M059J (cell line): ENCODE data around the gene DMD. TPM values are rescaled to one million over a fixed set of nuclear protein-coding genes. Genes with fewer than 3 reads are reported as not detected.
A peak's percentile ranks its signal among the peaks of the same experiment; 100 is the strongest.

Experiments
- DNase-seq: peaks from one replicate; pipeline ENCODE4 v3.0.0-alpha.2; 2012; ENCODE audit warnings: low read depth
- total RNA-seq: library from RNA; depleted of rRNA; stranded (reverse); fragments of >200 nt; shearing (Covaris generic); gene quantifications from 2 replicates; pipeline ENCODE4 v1.2.3, GENCODE V29; 2014

DMD gene
- total RNA-seq, 1 experiment from 2014 or later = 1.1 TPM

DNA sequence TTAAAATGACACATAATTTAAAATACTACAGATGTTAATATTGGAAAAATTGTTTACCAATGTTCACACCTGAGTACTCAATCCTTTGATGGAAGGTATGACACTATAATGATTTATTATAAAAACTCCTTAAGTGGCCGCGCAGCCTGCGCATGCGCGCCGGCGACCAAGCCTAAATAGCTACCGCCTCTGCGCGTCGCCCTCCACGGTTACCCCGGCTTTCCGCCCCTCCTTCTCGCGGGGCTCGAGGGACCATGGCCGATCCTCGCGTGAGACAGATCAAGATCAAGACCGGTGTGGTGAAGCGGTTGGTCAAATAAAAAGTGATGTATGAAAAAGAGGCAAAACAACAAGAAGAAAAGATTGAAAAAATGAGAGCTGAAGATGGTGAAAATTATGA lies 170.2 kb downstream of the DMD start:
- no peak for DNase-seq

DNA sequence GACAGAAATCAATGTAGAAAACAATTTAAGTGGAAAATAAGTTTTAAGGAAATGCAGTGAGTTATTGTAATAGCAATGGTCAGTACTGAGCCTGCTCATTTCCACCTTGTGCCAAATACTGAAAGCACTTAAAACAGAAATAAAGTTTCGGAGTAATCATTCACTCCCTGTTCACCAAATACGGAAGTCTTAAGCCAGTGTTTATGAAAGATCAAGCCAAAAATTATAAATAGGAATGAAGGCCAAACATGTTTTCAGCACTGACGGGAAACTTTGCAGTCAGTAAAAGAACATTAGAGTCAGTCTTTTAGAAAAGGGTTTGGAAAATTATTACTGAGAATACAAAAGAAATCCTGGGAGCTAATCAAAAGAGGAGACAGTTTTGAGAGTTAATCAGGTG lies 178.6 kb downstream of the DMD start:
- DNase-seq = no peak

GRCh38 chrX:33014949-33015348 lies 196.4 kb downstream of the DMD start:
- DNase-seq = no peak

DNA sequence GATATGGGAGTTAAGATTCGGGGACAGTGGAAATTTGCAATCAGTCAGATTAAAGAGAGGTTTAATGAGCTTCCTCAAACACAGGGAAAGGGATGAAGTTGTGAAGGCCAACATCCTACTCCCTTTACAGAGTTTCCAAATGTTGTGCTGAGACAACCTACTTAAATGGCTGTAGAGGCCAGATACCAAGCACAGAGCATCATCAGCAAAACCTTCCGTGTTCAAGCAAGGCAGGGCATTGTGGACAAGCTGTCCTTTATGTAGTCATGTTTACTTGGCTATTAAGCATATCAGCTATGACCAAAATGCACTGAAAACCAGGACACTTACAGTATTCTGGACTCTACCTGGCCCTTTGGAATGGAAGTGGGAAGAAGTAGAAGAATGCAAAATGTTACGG lies 197.3 kb downstream of the DMD start:
- DNase-seq = no peak

- no peak for DNase-seq
Observed at GRCh38 chrX:33001107-33001506, 210.2 kb downstream of the DMD start.

- no peak for DNase-seq
Observed at GRCh38 chrX:32998776-32999175, 212.6 kb downstream of the DMD start.

DNA sequence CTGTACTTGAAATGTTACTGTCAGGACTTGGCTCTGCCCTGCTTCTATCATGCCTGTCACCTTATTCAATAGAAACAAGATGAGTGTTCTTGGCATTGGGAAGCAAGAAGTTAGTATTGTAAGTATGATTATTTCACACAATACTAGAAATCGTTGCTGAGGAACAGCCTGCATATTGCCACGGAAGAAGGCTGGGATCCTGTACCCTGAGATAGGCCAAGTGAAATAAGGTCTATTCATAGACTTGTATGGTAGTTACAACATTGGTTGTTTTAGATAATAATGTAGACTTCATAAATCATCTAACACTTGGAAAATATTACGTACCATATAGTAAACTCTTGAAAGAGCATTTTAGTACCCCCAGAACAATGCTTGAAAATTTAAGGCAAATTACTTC lies 215.9 kb downstream of the DMD start:
- DNase-seq = no peak

DNA sequence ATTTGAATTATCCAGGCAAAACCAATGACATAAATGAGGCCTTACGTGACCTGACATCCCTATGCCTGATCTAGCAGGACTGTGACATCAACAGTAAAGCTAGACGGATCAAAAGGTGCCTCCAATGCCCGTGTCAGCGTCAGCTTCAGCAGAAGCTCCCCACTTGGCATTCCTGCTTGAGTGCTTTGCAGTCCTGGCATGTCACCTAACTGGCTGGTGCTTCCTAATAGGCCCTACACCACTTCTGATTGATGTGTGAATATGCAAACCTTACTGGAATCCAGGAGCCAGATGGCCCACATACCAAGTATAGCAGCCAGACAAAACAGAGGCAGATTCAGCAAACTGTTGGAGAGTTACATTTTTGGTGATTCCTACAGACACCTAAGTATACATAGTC lies 224.2 kb downstream of the DMD start:
- DNase-seq = no peak

- no peak for DNase-seq
Observed at GRCh38 chrX:32985544-32985943, 225.8 kb downstream of the DMD start.

DNA sequence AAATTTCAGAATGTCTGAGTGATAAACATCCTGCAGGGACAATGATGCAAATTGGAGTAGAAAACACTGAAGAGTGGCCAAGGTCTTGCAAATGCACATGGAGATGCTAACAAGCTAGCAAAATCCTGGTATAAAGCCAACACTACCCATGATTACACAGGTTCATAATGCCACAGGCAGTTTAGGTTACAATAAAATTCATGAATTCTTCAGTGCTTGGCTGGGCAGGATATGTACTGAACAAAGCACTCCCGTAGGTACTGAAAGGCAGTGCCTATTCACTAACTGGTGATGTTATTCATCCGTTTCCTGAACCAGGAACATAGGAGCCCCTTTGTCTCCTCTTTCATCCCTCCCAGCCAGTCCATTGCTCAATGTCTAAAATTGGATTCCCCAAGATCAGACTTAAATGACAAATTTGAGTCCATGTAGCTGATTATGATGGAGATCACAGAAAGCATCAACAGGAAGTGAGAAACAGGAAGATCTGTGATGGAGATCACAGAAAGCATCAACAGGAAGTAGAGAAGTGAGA lies 244.5 kb downstream of the DMD start:
- DNase-seq = no peak

GRCh38 chrX:32954125-32954524 lies 257.2 kb downstream of the DMD start:
- DNase-seq = no peak

- DNase-seq = no peak
Observed at GRCh38 chrX:32948130-32948529, 263.2 kb downstream of the DMD start.

DNA sequence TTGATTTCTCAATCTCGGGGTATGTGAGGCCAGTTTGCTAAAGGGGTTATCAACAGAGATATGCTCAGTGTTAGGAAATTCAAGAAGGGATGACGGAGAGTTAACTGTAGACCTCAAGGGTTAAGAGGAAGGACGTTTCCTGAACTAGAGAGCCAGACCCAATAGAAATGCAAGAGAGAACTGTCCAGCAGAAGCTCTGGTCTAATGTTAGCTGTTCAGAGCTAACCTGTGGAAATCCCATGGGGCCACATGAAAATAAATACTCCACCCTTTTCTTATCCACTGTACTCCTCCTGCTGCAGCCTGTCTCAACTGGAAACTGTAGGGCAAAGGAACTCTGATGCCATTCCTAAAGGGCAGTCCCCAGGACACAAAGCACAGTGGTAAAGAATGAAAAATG lies 274.3 kb downstream of the DMD start:
- no peak for DNase-seq

DNA sequence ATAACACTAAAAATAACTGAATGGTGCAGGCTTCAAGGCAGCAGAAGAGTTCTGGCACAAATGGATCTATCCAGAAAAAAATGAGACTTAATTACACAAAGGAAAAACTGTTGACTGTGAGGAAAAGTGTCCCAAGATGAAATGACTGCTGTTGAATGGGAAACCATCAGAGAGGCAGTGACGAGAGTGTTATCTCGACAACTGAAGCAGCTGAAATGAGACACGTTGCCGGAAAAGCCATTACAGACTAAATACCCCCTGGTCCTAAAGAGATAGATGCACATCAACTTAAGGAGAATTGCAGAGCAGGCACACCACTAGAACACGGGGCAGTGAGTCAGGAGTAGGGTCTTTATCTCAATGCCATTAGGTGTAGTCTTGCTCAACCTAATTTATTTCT lies 277.8 kb downstream of the DMD start:
- no peak for DNase-seq

GRCh38 chrX:32929040-32929439 lies 282.3 kb downstream of the DMD start:
- no peak for DNase-seq

- no peak for DNase-seq
Observed at GRCh38 chrX:32896088-32896487, 315.3 kb downstream of the DMD start.

GRCh38 chrX:32894679-32895078 lies 316.7 kb downstream of the DMD start:
- DNase-seq = no peak

DNA sequence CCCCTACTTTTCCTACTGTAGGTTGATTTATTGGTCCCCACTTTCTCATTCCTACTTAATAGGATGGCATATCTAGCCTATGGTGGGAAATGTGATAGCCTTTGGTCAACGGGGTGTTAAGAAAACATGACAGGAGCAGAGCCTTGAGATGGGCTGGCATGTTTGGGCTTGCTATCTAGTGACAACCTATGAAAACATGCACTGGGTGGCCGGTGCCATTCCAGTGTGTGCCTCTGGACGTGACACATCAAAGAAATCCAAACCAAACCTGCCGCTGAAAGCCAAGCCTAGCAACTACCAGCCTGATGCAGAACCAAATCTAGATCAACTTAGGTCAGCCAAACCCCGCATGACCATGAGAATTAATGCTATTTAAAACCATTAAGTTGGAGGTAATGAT lies 317.6 kb downstream of the DMD start:
- no peak for DNase-seq

GRCh38 chrX:32877592-32877991 lies 333.8 kb downstream of the DMD start:
- DNase-seq = peak; percentile 5

DNA sequence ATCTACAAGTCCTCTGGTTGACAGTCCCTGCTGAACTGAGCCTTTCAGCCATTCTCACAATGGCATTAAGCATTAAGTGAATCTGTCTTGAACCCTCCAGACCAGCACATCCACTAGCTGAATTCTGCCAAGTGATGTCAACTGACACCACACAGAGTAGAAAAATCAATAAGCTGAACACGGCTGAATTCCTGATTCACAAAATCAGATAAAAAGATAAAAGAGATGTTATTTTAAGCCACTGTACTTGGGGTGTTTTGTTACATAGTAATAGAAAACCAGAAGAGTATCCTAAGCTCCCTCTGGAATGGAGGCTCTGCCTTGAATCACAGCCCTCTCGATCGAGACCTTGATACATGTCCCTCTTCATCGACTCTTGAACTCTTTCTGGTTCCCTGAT lies 336.5 kb downstream of the DMD start:
- no peak for DNase-seq

GRCh38 chrX:32873786-32874185 lies 337.6 kb downstream of the DMD start:
- no peak for DNase-seq

GRCh38 chrX:32871636-32872035 lies 339.7 kb downstream of the DMD start:
- no peak for DNase-seq

DNA sequence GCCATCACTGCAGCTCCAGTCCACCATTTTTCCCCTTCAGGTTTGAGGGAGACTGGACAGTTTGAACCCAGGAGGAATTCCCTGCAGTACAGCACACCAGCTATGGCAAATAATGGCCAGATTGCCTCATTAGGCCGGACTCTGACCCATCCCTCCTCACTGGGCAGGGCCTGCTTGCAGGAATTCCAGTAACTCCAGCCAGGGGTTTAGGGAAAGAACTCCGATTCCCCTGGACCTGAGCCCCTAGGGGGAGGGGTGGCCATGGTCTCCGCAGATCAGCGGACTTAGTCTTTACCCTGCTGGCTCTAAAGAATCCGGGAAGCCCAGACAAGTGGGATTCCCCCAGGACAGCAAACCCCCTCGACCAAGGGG lies 342.8 kb downstream of the DMD start:
- no peak for DNase-seq

DNA sequence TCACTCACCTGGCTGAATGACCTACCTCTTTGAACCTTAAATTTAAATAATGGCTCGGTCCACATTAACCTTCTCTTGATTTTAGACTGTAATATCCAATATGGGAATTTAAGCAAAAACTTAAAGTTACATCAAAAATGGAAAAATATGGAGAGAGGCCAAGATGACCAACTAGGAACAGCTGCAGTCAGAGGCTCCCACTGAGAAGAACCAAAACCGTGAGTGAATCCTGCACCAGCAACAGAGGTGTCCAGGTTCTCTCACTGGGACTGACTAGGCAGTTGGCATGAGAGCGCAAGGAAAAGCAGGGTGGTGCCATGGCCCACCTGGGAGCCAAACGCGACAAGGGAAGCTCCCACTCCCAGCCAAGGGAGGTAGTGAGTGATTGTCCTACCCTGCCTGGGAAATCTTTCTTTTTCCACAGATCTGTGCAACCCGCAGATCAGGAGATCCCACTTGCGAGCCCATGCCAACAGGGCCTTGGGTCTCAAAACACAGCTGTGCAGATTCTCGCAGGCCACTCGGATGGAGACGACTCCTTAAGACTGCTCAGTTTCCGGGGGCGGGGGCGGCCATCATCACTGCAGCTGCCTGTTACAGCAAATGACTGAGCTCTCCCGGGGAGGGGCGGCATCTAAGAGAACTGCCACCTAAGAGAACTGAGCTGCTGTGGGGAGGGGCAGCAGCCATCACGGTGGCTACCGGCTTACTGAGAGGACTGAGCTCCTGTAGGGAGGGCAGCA lies 343.4 kb downstream of the DMD start:
- no peak for DNase-seq
